Heart left ventricle (tissue), 16 donors: ENCODE measurements around the gene CDC14C. TPM values are rescaled to one million over a fixed set of nuclear protein-coding genes. Genes with fewer than 3 reads are reported as not detected.

Experiments used
- ATAC-seq, 4 donors: fragments of 200-7000 bp; cut with Tn5 transposase; one replicate each; pipeline ENCODE4 v1.9.1; 2020 to 2022; ENCODE audit warnings: moderate library complexity in 4 of 4, mild to moderate bottlenecking in 3 of 4, moderate number of reproducible peaks in 1 of 4
- DNase-seq, 5 donors: peaks; one replicate each; pipeline ENCODE4 v3.0.0-alpha.2; 2020
- H3K27ac ChIP-seq, 12 donors: fragments of 200-600 bp; sonication (generic) in 4 of 12; one replicate each; pipeline versions ENCODE4 v1.5.0 to v1.8.0; 2016 to 2022; ENCODE audit warnings: mild to moderate bottlenecking in 2 of 12
- H3K27me3 ChIP-seq, 9 donors: fragments of 200-600 bp; sonication (generic) in 2 of 9; one replicate each; pipeline versions ENCODE4 v1.5.1 to v1.8.0; 2016 to 2022; ENCODE audit warnings: mild to moderate bottlenecking in 3 of 9
- H3K36me3 ChIP-seq, 9 donors: fragments of 200-600 bp; sonication (generic) in 2 of 9; one replicate each; pipeline versions ENCODE4 v1.5.0 to v1.8.0; 2018 to 2022; ENCODE audit warnings: mild to moderate bottlenecking in 2 of 9
- H3K4me1 ChIP-seq, 12 donors: fragments of 200-600 bp; sonication (generic) in 4 of 12; one replicate each; pipeline versions ENCODE4 v1.5.0 to v1.8.0; 2016 to 2022; ENCODE audit warnings: mild to moderate bottlenecking in 3 of 12
- H3K4me3 ChIP-seq, 12 donors: fragments of 200-600 bp; sonication (generic) in 4 of 12; one replicate each; pipeline versions ENCODE4 v1.5.0 to v1.8.0; 2017 to 2022; ENCODE audit warnings: mild to moderate bottlenecking in 9 of 12, moderate library complexity in 4 of 12
- H3K9me3 ChIP-seq, 12 donors: fragments of 200-600 bp; sonication (generic) in 4 of 12; one replicate each; pipeline versions ENCODE4 v1.5.0 to v1.8.0; 2016 to 2022; ENCODE audit warnings: mild to moderate bottlenecking in 1 of 12
- POLR2A ChIP-seq, 2 donors: fragments of 450-650 bp; IDR thresholded peaks; one replicate each; pipeline ENCODE4 v1.6.1; 2017; ENCODE audit warnings: antibody characterized with exemption in 2 of 2, mild to moderate bottlenecking in 2 of 2, moderate library complexity in 2 of 2
- WGBS, 4 donors: extraction: QIAGEN DNeasy Blood & Tissue Kit in 2 of 4; methylation state at CpG; one replicate each; pipeline versions ENCODE4 v1.1.5 to v1.1.7; 2013 to 2018; 5-methylcytosine and 5-hydroxymethylcytosine counted together
- intact Hi-C, 10 donors: fragments of 100-400 bp; cut with DNase I; formaldehyde crosslinking; loops; one replicate each; pipeline versions ENCODE4 v1.11.1 to v1.14.2; 2022
- polyA plus RNA-seq, 2 donors: library from polyadenylated mRNA; stranded (reverse); fragments of 200-250 nt; gene quantifications; one replicate each; pipeline ENCODE4 v1.2.3, GENCODE V29; 2013
- total RNA-seq, 9 donors: library from RNA; depleted of rRNA in 2 of 9; stranded (reverse); fragments of >200 nt in 2 of 9; fragmentation: NEBNext Ultra II Directional in 3 of 9; extraction: Animal tissue kit (Norgen Biotek cat#: 25700) in 3 of 9; gene quantifications; one replicate each; pipeline versions ENCODE4 v1.1.0 to v1.2.4, GENCODE V29; 2016 to 2023
- TF ChIP-seq, protein P1 (sequence below), 12 donors: fragments of 200-600 bp; sonication (generic) in 4 of 12; IDR thresholded peaks; one replicate each; pipeline versions ENCODE4 v1.5.0 to v1.8.0; 2018 to 2022; ENCODE audit warnings: antibody characterized with exemption in 12 of 12, mild to moderate bottlenecking in 5 of 12
- donor health status: ischemic (EF 13 %, LVEDD 7.1; RV severe dilation, severe dysfunction).
- donor health status: healthy with polysubstance abuse.
- donor health status: DM: no; HTN: yes; CAD: no.
- donor health status: DM: no; HTN: no; CAD: no.
- donor health status: ischemic (EF 25% LVEDD 6.9; RV normal size, moderate dysfunction).
- donor health status: ischemic (EF 25% LVEDD 5.7; RV mildly dilated, moderate dysfunction).
- donor health status: healthy.
- donor health status: DM: yes; HTN: yes; CAD: no.
- donor health status: ischemic (EF 35%, LVEDD 5.7; RV mildly dilated, moderate dysfunction).
- donor health status: nonischemic (EF 11% LVEDD 7.7; RV severe dilation, severe dysfunction).
- donor health status: DM: yes; HTN: yes; CAD: no.
- donor health status: PGD.
- donor health status: ischemic (EF 29% LVEDD 5.4; RV normal size, mild dysfunction).
- donor health status: nonischemic (EF 23%, LVEDD 6.1; RV moderate dilation, normal function).

Gene CDC14C
- total and polyA plus RNA-seq, 11 donors: not detected

DNA sequence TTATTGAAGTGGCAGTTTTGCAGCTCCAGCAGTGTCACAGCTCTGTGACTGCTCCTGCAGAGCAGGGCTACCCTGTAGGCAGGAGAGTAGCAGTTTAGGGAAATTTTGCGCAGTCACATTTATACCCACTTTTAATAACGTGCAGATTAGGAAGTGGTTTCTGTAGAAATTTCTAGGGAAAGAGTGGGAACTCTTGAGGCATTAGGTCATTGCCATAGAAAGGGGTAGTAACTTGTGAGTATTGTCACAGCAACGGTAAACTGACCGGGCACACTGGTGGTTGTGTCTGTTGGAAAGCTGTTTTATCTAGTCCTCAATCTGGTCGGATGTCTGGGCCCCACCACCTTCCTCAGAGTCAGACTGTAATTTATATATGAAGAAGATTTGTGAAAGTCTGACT lies 51.9 kb downstream of the CDC14C start:
- H3K36me3 ChIP-seq: no peaks in the 10 kb centered on the region
- WGBS, 4 donors: 64 to 78% (median 72%) methylated on average over 5 of the region's 5 CpGs
- H3K27me3 ChIP-seq: no peaks in the 10 kb centered on the region
- no peak for TF ChIP-seq POLR2A (IDR thresholded peaks at IDR 0.05)
- TF ChIP-seq, protein P1, sequence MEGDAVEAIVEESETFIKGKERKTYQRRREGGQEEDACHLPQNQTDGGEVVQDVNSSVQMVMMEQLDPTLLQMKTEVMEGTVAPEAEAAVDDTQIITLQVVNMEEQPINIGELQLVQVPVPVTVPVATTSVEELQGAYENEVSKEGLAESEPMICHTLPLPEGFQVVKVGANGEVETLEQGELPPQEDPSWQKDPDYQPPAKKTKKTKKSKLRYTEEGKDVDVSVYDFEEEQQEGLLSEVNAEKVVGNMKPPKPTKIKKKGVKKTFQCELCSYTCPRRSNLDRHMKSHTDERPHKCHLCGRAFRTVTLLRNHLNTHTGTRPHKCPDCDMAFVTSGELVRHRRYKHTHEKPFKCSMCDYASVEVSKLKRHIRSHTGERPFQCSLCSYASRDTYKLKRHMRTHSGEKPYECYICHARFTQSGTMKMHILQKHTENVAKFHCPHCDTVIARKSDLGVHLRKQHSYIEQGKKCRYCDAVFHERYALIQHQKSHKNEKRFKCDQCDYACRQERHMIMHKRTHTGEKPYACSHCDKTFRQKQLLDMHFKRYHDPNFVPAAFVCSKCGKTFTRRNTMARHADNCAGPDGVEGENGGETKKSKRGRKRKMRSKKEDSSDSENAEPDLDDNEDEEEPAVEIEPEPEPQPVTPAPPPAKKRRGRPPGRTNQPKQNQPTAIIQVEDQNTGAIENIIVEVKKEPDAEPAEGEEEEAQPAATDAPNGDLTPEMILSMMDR (IDR thresholded peaks at IDR 0.05): no peak
- no peaks in the 10 kb centered on the region for H3K9me3 ChIP-seq
- H3K4me1 ChIP-seq: no peaks in the 10 kb centered on the region
- H3K4me3 ChIP-seq: no peak overlapping the region
- intact Hi-C loops: no loop called here
- peak in 1 of 4 donors; percentile 24 for ATAC-seq
- H3K27ac ChIP-seq: no peak overlapping the region
- DNase-seq: no peak

DNA sequence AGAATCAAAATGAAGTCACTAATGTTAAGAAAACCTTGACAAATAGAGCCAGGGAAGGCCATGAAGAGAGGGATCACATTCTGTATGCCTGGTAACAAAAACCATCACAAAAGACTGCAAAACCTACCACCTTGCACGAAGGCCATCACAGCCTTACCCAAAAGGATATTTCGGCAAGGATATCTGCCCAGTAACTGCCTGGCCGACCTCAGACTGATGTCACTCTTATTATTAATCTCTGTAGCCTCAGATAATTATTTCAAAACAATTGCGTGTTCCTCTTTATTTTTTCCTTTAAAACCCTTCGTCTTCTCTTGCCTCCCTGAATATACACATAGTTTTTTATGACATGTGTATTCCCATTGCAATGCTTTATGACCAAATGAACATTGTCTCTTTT lies 52.5 kb downstream of the CDC14C start:
- Histone ChIP-seq H3K27me3 (no peaks in the 10 kb centered on the region), H3K4me3 (no peak overlapping the region), H3K4me1 (no peaks in the 10 kb centered on the region), H3K9me3 (no peaks in the 10 kb centered on the region), H3K36me3 (no peaks in the 10 kb centered on the region), H3K27ac (no peak overlapping the region)
- DNase-seq (no peak), ATAC-seq (no peak)
- intact Hi-C loops: no loop called here
- WGBS, 4 donors: 51 to 67% (median 66%) methylated on average over 5 of the region's 5 CpGs
- TF ChIP-seq, protein P1 (IDR thresholded peaks at IDR 0.05): no peak
- TF ChIP-seq POLR2A (IDR thresholded peaks at IDR 0.05): no peak
